ENCODE data around the gene SAPCD2. TPM values are rescaled to one million over a fixed set of nuclear protein-coding genes. Genes with fewer than 3 reads are reported as not detected.

SAPCD2 gene
- polyA plus RNA-seq, 3 donors, result 0.03 to 3.1 (median 1.7) TPM

DNA sequence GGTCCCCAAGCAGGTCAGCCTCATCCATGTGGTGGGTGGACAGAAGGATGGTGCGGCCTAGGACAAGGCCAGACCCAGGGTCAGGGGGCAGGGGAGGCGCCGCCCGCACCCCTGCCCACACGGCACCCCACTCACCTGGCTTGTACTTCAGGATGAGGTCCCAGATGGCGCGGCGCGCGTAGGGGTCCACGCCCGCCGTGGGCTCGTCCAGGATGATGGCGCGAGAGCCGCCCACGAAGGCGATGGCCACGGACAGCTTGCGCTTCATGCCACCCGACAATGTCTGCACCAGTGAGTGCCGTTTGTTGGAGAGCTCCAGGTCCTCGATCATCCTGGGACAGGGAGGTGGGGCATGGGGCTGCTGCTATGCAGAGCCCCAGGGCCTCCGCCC lies 54.8 kb downstream of the SAPCD2 start:
- Histone ChIP-seq H3K4me2 (replicated peaks; ENCODE audit: extremely low read depth, low read length, poor library complexity, severe bottlenecking) (no peak overlapping the region), H3K27ac (ENCODE audit: low read depth in 1 of 2, low read length in 2 of 2) (no peak overlapping the region), H3K4me1 (ENCODE audit: control insufficient read depth in 1 of 2, insufficient read depth in 2 of 2, low read length in 2 of 2) (no peaks in the 10 kb centered on the region), H4K20me1 (ENCODE audit: insufficient read depth, low read length) (no peaks in the 10 kb centered on the region), H2AFZ (ENCODE audit: insufficient read depth, low read depth, low read length, poor library complexity, severe bottlenecking) (no peak overlapping the region), H3K27me3 (ENCODE audit: control insufficient read depth in 2 of 2, insufficient read depth in 2 of 2, low read length in 2 of 2) (no peaks in the 10 kb centered on the region), H3K9ac (ENCODE audit: insufficient read depth, low read length, poor library complexity, severe bottlenecking) (no peak overlapping the region), H3K36me3 (replicated peaks in 1 of 2; ENCODE audit: control insufficient read depth in 1 of 2, insufficient read depth in 2 of 2, low read length in 2 of 2) (peaks cover 0 to 3% of the 10 kb centered on the region in 2 donors), H3K79me2 (ENCODE audit: insufficient read depth, low read length) (no peaks in the 10 kb centered on the region), H3K9me3 (replicated peaks in 1 of 2; ENCODE audit: control insufficient read depth in 1 of 2, insufficient read depth in 1 of 2, low read length in 2 of 2) (no peaks in the 10 kb centered on the region), H3K4me3 (replicated peaks in 1 of 3; ENCODE audit: low read depth in 2 of 3, low read length in 3 of 3) (no peak overlapping the region)
- H3K9me3 Mint-ChIP-seq, result peaks cover 0 to 6% (median 0%) of the 10 kb centered on the region in 7 donors
- no peak for DNase-seq
- no peaks in the 10 kb centered on the region for H3K4me1 Mint-ChIP-seq
- H3K36me3 Mint-ChIP-seq, result peaks cover 9 to 32% of the 10 kb centered on the region in 2 donors
- H3K4me3 Mint-ChIP-seq, result no peak overlapping the region
- peaks cover 0 to 2% (median 2%) of the 10 kb centered on the region in 3 donors for H3K27me3 Mint-ChIP-seq (ENCODE audit: low read depth in 3 of 3)
- WGBS (ENCODE audit: insufficient coverage), result over 99% methylated on average over 18 of the region's 25 CpGs
- H3K27ac Mint-ChIP-seq, result no peak overlapping the region
- TF ChIP-seq, protein P1, sequence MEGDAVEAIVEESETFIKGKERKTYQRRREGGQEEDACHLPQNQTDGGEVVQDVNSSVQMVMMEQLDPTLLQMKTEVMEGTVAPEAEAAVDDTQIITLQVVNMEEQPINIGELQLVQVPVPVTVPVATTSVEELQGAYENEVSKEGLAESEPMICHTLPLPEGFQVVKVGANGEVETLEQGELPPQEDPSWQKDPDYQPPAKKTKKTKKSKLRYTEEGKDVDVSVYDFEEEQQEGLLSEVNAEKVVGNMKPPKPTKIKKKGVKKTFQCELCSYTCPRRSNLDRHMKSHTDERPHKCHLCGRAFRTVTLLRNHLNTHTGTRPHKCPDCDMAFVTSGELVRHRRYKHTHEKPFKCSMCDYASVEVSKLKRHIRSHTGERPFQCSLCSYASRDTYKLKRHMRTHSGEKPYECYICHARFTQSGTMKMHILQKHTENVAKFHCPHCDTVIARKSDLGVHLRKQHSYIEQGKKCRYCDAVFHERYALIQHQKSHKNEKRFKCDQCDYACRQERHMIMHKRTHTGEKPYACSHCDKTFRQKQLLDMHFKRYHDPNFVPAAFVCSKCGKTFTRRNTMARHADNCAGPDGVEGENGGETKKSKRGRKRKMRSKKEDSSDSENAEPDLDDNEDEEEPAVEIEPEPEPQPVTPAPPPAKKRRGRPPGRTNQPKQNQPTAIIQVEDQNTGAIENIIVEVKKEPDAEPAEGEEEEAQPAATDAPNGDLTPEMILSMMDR (IDR thresholded peaks at IDR 0.05), result no peak
- intact Hi-C loops (cut with micrococcal nuclease), result no loop called here

DNA sequence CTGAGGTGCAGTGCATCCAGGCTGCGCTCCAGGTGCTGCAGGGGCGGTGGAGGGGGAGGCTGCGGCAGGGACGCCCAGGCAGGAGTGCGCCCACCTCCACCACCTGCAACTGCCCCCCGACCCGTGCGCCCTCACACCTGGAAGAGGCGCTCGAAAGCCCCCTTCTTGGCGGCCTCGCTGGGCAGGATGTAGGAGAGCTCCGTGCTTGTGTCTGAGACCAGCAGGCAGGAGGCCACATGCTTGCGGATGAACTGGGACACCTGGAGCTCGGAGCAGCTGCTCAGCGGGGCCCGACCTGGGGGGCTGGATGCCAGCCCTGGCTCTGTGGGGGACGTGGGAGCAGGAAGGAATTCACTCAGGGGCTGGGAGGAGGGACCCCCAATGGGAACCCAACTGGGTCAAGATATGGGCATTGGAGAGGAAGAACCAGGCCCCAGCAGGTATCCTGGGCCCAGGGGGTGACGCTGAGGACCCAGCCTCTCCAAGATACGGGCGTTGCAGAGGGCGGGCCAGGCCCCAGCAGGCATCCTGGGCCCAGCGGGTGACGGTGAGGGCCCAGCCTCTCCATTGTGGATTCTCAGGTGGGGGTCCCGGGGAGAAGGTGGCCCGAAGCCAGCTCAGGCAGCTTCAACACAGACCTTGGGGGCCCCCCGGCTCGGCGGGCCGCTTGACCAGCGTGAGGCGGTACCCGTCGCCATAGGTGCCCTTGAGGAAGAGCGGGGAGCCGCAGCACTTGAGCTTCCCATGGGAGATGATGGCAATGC lies 55.4 kb downstream of the SAPCD2 start:
- H3K4me1 ChIP-seq (ENCODE audit: control insufficient read depth in 1 of 2, insufficient read depth in 2 of 2, low read length in 2 of 2), result no peaks in the 10 kb centered on the region
- no peak overlapping the region for H3K4me2 ChIP-seq (replicated peaks; ENCODE audit: extremely low read depth, low read length, poor library complexity, severe bottlenecking)
- no peak for DNase-seq
- Mint-ChIP-seq H3K27me3 (ENCODE audit: low read depth in 3 of 3) (peaks cover 0 to 2% (median 2%) of the 10 kb centered on the region in 3 donors), H3K4me3 (no peak overlapping the region), H3K27ac (no peak overlapping the region), H3K4me1 (no peaks in the 10 kb centered on the region), H3K9me3 (peaks cover 0 to 6% (median 0%) of the 10 kb centered on the region in 7 donors), H3K36me3 (peaks cover 9 to 32% of the 10 kb centered on the region in 2 donors)
- H3K79me2 ChIP-seq (ENCODE audit: insufficient read depth, low read length), result no peaks in the 10 kb centered on the region
- no peak overlapping the region for H3K27ac ChIP-seq (ENCODE audit: low read depth in 1 of 2, low read length in 2 of 2)
- TF ChIP-seq, protein P1 (IDR thresholded peaks at IDR 0.05), result no peak
- no peak overlapping the region for H2AFZ ChIP-seq (ENCODE audit: insufficient read depth, low read depth, low read length, poor library complexity, severe bottlenecking)
- intact Hi-C loops (cut with micrococcal nuclease), result no loop called here
- peaks cover 0 to 3% of the 10 kb centered on the region in 2 donors for H3K36me3 ChIP-seq (replicated peaks in 1 of 2; ENCODE audit: control insufficient read depth in 1 of 2, insufficient read depth in 2 of 2, low read length in 2 of 2)
- H4K20me1 ChIP-seq (ENCODE audit: insufficient read depth, low read length), result no peaks in the 10 kb centered on the region
- H3K27me3 ChIP-seq (ENCODE audit: control insufficient read depth in 2 of 2, insufficient read depth in 2 of 2, low read length in 2 of 2), result no peaks in the 10 kb centered on the region
- WGBS (ENCODE audit: insufficient coverage), result 96% methylated on average over 30 of the region's 36 CpGs
- no peak overlapping the region for H3K9ac ChIP-seq (ENCODE audit: insufficient read depth, low read length, poor library complexity, severe bottlenecking)
- no peak overlapping the region for H3K4me3 ChIP-seq (replicated peaks in 1 of 3; ENCODE audit: low read depth in 2 of 3, low read length in 3 of 3)
- H3K9me3 ChIP-seq (replicated peaks in 1 of 2; ENCODE audit: control insufficient read depth in 1 of 2, insufficient read depth in 1 of 2, low read length in 2 of 2), result no peaks in the 10 kb centered on the region

Data from CD14-positive monocyte (primary cell).